ENCODE results near the gene INVS.

DNA sequence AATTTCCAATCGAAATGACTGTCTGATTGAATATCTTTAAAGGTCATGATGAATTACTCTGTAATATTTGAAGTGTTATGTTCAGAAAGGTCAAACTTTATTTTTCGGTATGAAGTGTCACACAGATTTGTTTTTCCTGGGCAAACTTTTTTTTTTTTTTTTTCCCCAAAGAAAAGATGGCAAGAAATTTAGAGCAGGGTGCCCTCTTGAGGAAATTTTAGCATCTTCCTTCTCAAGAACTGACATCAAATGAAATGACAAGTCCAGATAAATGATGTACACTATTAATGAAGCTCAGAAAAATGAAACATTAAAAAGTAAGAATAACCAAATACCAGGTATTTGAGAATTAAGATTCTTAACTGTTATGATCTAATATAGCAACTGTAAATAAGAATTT is 123.6 kb downstream of the INVS start:
- TF ChIP-seq, protein P1, sequence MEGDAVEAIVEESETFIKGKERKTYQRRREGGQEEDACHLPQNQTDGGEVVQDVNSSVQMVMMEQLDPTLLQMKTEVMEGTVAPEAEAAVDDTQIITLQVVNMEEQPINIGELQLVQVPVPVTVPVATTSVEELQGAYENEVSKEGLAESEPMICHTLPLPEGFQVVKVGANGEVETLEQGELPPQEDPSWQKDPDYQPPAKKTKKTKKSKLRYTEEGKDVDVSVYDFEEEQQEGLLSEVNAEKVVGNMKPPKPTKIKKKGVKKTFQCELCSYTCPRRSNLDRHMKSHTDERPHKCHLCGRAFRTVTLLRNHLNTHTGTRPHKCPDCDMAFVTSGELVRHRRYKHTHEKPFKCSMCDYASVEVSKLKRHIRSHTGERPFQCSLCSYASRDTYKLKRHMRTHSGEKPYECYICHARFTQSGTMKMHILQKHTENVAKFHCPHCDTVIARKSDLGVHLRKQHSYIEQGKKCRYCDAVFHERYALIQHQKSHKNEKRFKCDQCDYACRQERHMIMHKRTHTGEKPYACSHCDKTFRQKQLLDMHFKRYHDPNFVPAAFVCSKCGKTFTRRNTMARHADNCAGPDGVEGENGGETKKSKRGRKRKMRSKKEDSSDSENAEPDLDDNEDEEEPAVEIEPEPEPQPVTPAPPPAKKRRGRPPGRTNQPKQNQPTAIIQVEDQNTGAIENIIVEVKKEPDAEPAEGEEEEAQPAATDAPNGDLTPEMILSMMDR (conservative IDR thresholded peaks at IDR 0.05; ENCODE audit: low read depth in 2 of 2): peak; percentile 46 to 58
- no peak for TF ChIP-seq EZH2phosphoT487 (IDR thresholded peaks at IDR 0.05; ENCODE audit: unreplicated experiment)
- TF ChIP-seq POLR2AphosphoS5 (IDR thresholded peaks at IDR 0.05; ENCODE audit: low read depth): no peak
- no peak for TF ChIP-seq NANOG (IDR thresholded peaks at IDR 0.05; ENCODE audit: borderline replicate concordance)
- TF ChIP-seq EZH2 (IDR thresholded peaks at IDR 0.05; ENCODE audit: low read depth, unreplicated experiment): no peak
- TF ChIP-seq, protein P2, sequence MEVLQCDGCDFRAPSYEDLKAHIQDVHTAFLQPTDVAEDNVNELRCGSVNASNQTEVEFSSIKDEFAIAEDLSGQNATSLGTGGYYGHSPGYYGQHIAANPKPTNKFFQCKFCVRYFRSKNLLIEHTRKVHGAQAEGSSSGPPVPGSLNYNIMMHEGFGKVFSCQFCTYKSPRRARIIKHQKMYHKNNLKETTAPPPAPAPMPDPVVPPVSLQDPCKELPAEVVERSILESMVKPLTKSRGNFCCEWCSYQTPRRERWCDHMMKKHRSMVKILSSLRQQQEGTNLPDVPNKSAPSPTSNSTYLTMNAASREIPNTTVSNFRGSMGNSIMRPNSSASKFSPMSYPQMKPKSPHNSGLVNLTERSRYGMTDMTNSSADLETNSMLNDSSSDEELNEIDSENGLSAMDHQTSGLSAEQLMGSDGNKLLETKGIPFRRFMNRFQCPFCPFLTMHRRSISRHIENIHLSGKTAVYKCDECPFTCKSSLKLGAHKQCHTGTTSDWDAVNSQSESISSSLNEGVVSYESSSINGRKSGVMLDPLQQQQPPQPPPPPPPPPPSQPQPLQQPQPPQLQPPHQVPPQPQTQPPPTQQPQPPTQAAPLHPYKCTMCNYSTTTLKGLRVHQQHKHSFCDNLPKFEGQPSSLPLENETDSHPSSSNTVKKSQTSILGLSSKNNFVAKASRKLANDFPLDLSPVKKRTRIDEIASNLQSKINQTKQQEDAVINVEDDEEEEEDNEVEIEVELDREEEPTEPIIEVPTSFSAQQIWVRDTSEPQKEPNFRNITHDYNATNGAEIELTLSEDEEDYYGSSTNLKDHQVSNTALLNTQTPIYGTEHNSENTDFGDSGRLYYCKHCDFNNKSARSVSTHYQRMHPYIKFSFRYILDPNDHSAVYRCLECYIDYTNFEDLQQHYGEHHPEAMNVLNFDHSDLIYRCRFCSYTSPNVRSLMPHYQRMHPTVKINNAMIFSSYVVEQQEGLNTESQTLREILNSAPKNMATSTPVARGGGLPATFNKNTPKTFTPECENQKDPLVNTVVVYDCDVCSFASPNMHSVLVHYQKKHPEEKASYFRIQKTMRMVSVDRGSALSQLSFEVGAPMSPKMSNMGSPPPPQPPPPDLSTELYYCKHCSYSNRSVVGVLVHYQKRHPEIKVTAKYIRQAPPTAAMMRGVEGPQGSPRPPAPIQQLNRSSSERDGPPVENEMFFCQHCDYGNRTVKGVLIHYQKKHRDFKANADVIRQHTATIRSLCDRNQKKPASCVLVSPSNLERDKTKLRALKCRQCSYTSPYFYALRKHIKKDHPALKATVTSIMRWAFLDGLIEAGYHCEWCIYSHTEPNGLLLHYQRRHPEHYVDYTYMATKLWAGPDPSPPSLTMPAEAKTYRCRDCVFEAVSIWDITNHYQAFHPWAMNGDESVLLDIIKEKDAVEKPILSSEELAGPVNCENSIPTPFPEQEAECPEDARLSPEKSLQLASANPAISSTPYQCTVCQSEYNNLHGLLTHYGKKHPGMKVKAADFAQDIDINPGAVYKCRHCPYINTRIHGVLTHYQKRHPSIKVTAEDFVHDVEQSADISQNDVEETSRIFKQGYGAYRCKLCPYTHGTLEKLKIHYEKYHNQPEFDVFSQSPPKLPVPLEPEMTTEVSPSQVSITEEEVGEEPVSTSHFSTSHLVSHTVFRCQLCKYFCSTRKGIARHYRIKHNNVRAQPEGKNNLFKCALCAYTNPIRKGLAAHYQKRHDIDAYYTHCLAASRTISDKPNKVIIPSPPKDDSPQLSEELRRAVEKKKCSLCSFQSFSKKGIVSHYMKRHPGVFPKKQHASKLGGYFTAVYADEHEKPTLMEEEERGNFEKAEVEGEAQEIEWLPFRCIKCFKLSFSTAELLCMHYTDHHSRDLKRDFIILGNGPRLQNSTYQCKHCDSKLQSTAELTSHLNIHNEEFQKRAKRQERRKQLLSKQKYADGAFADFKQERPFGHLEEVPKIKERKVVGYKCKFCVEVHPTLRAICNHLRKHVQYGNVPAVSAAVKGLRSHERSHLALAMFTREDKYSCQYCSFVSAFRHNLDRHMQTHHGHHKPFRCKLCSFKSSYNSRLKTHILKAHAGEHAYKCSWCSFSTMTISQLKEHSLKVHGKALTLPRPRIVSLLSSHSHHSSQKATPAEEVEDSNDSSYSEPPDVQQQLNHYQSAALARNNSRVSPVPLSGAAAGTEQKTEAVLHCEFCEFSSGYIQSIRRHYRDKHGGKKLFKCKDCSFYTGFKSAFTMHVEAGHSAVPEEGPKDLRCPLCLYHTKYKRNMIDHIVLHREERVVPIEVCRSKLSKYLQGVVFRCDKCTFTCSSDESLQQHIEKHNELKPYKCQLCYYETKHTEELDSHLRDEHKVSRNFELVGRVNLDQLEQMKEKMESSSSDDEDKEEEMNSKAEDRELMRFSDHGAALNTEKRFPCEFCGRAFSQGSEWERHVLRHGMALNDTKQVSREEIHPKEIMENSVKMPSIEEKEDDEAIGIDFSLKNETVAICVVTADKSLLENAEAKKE (CRISPR knock-in tag; IDR thresholded peaks at IDR 0.05): no peak
- TF ChIP-seq, protein P3, sequence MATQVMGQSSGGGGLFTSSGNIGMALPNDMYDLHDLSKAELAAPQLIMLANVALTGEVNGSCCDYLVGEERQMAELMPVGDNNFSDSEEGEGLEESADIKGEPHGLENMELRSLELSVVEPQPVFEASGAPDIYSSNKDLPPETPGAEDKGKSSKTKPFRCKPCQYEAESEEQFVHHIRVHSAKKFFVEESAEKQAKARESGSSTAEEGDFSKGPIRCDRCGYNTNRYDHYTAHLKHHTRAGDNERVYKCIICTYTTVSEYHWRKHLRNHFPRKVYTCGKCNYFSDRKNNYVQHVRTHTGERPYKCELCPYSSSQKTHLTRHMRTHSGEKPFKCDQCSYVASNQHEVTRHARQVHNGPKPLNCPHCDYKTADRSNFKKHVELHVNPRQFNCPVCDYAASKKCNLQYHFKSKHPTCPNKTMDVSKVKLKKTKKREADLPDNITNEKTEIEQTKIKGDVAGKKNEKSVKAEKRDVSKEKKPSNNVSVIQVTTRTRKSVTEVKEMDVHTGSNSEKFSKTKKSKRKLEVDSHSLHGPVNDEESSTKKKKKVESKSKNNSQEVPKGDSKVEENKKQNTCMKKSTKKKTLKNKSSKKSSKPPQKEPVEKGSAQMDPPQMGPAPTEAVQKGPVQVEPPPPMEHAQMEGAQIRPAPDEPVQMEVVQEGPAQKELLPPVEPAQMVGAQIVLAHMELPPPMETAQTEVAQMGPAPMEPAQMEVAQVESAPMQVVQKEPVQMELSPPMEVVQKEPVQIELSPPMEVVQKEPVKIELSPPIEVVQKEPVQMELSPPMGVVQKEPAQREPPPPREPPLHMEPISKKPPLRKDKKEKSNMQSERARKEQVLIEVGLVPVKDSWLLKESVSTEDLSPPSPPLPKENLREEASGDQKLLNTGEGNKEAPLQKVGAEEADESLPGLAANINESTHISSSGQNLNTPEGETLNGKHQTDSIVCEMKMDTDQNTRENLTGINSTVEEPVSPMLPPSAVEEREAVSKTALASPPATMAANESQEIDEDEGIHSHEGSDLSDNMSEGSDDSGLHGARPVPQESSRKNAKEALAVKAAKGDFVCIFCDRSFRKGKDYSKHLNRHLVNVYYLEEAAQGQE (IDR thresholded peaks at IDR 0.05; ENCODE audit: unreplicated experiment): no peak

Measured in GM23338 (cell line).